Measurements from ENCODE around the gene NKIRAS1. TPM values are rescaled to one million over a fixed set of nuclear protein-coding genes. Genes with fewer than 3 reads are reported as not detected.

The NKIRAS1 gene
- total RNA-seq, 1 experiment from 2014 or later = 8.9 TPM

DNA sequence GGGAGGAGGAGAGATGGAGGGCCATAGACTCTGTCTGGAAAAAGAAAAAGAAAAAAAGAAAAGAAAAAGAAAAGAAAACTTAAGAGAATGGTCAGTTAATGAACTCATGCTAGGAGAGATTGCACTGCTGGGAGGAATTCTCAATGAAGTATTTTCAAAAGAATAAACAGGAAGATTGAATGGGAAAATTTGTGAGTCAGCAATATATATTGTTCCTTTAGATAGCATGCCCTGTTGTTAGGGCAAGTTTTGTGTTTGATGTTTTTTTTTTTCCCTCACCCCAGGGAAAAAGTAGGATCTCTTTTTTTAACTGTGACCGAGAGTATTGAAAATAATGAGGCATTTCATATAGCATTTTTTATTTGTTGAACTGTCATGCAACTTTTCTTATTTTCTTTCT is 20.5 kb upstream of the NKIRAS1 start:
- DNase-seq (ENCODE audit: low read depth, low spot score) = no peak
- BruUV-seq (replicated peaks) = no TSS peak
- intact Hi-C loops (cut with micrococcal nuclease; ENCODE audit: unreplicated experiment) (no loop called here), in situ Hi-C loops (cut with HindIII; ENCODE audit: low pct_unique_long_range_greater_than_20kb, low sequenced_read_pairs) (no loop called here)
- Histone ChIP-seq H3K27me3 (ENCODE audit: control insufficient read depth, insufficient read depth, low read length) (no peaks in the 10 kb centered on the region), H3K9me3 (ENCODE audit: control insufficient read depth, insufficient read depth, low read depth, low read length) (no peaks in the 10 kb centered on the region), H3K4me1 (ENCODE audit: control insufficient read depth, insufficient read depth, low read length) (no peaks in the 10 kb centered on the region), H3K4me3 (ENCODE audit: low read depth in 2 of 2, low read length in 2 of 2) (no peak overlapping the region), H3K36me3 (ENCODE audit: control insufficient read depth, insufficient read depth, low read length) (no peaks in the 10 kb centered on the region), H3K27ac (ENCODE audit: low read length) (no peak overlapping the region)
- CTCF ChIA-PET = no interaction called here
- ATAC-seq = no peak
- POLR2A ChIA-PET = interaction anchor here (0.7 kb wide), 2 partner anchors 24 to 188 kb away, joined by 7 to 8 read pairs; no protein-coding TSS in a partner anchor
- TF ChIP-seq TCF7L2 (IDR thresholded peaks at IDR 0.05; ENCODE audit: low read depth, low read length) (no peak), POLR2AphosphoS5 (IDR thresholded peaks at IDR 0.05; ENCODE audit: low read depth, low read length) (no peak), SIN3A (IDR thresholded peaks at IDR 0.05; ENCODE audit: borderline replicate concordance, insufficient read depth, low read depth, low read length) (no peak), REST (IDR thresholded peaks at IDR 0.05; ENCODE audit: insufficient read depth in 1 of 2, low read depth in 2 of 2, low read length in 1 of 2) (no peak)
- TF ChIP-seq, protein P1, sequence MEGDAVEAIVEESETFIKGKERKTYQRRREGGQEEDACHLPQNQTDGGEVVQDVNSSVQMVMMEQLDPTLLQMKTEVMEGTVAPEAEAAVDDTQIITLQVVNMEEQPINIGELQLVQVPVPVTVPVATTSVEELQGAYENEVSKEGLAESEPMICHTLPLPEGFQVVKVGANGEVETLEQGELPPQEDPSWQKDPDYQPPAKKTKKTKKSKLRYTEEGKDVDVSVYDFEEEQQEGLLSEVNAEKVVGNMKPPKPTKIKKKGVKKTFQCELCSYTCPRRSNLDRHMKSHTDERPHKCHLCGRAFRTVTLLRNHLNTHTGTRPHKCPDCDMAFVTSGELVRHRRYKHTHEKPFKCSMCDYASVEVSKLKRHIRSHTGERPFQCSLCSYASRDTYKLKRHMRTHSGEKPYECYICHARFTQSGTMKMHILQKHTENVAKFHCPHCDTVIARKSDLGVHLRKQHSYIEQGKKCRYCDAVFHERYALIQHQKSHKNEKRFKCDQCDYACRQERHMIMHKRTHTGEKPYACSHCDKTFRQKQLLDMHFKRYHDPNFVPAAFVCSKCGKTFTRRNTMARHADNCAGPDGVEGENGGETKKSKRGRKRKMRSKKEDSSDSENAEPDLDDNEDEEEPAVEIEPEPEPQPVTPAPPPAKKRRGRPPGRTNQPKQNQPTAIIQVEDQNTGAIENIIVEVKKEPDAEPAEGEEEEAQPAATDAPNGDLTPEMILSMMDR (IDR thresholded peaks at IDR 0.05) = no peak

DNA sequence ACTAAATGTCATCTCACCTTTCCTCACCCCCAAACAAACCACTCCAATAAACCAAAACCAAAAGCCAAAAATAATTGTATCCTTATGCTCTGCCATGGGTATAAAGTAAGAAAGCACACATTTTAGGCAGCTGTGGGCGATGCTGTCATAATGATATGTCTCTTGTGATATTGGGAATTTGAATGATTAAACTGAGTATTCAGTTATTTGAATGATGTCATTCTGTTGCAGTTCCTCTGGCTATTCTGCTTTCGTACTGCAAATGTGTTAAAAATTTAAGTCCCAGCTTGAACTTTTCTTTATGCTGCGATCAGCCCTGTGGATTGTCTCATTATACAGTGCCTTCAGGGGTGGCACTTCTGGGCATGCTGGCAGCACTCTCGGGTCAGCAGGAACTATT is 17.5 kb upstream of the NKIRAS1 start:
- ATAC-seq = no peak
- no peak for DNase-seq (ENCODE audit: low read depth, low spot score)
- no peaks in the 10 kb centered on the region for H3K9me3 ChIP-seq (ENCODE audit: control insufficient read depth, insufficient read depth, low read depth, low read length)
- no peaks in the 10 kb centered on the region for H3K36me3 ChIP-seq (ENCODE audit: control insufficient read depth, insufficient read depth, low read length)
- BruUV-seq (replicated peaks) = no TSS peak
- H3K4me1 ChIP-seq (ENCODE audit: control insufficient read depth, insufficient read depth, low read length) = no peaks in the 10 kb centered on the region
- in situ Hi-C loops (cut with HindIII; ENCODE audit: low pct_unique_long_range_greater_than_20kb, low sequenced_read_pairs) (no loop called here), intact Hi-C loops (cut with micrococcal nuclease; ENCODE audit: unreplicated experiment) (no loop called here)
- TF ChIP-seq REST (IDR thresholded peaks at IDR 0.05; ENCODE audit: insufficient read depth in 1 of 2, low read depth in 2 of 2, low read length in 1 of 2) (no peak), POLR2AphosphoS5 (IDR thresholded peaks at IDR 0.05; ENCODE audit: low read depth, low read length) (no peak), SIN3A (IDR thresholded peaks at IDR 0.05; ENCODE audit: borderline replicate concordance, insufficient read depth, low read depth, low read length) (no peak)
- ChIA-PET POLR2A (no interaction called here), CTCF (no interaction called here)
- H3K4me3 ChIP-seq (ENCODE audit: low read depth in 2 of 2, low read length in 2 of 2) = no peak overlapping the region
- H3K27ac ChIP-seq (ENCODE audit: low read length) = no peak overlapping the region
- H3K27me3 ChIP-seq (ENCODE audit: control insufficient read depth, insufficient read depth, low read length) = no peaks in the 10 kb centered on the region
